NT2/D1 (cell line): ENCODE results near the gene KLF3.

Source experiments
- SUZ12 ChIP-seq: IDR thresholded peaks from 2 replicates; pipeline ENCODE4 v1.6.1; 2011; ENCODE audit not compliant: insufficient read length, insufficient read depth; ENCODE audit errors: extremely low read depth
- YY1 ChIP-seq: IDR thresholded peaks from 2 replicates; pipeline ENCODE4 v1.6.1; 2011; ENCODE audit not compliant: insufficient read length, insufficient read depth
- ZNF274 ChIP-seq: IDR thresholded peaks from 2 replicates; pipeline ENCODE4 v1.6.1; 2011; ENCODE audit warnings: mild to moderate bottlenecking, low read depth, low read length

GRCh38 chr4:38630519-38630918 lies 33.5 kb upstream of the KLF3 start:
- TF ChIP-seq SUZ12 (no peak), ZNF274 (no peak), YY1 (no peak)
